Peyer's patch (tissue), 4 donors: ENCODE data around the gene KIF5B.

Experiments
- POLR2A ChIP-seq, 2 donors: fragments of 450-650 bp; IDR thresholded peaks; one replicate each; pipeline ENCODE4 v1.5.1; 2017; ENCODE audit warnings: antibody characterized with exemption in 2 of 2, mild to moderate bottlenecking in 2 of 2, moderate library complexity in 2 of 2
- TF ChIP-seq, protein P1 (sequence below), 6 experiments: fragments of 450-650 bp in 4 of 6; fragments of 200-600 bp in 2 of 6; sonication (generic) in 1 of 6; IDR thresholded peaks; one replicate each; pipeline ENCODE4 v1.5.1; 2017 to 2019; ENCODE audit warnings: antibody characterized with exemption in 6 of 6, mild to moderate bottlenecking in 3 of 6, moderate library complexity in 1 of 6

DNA sequence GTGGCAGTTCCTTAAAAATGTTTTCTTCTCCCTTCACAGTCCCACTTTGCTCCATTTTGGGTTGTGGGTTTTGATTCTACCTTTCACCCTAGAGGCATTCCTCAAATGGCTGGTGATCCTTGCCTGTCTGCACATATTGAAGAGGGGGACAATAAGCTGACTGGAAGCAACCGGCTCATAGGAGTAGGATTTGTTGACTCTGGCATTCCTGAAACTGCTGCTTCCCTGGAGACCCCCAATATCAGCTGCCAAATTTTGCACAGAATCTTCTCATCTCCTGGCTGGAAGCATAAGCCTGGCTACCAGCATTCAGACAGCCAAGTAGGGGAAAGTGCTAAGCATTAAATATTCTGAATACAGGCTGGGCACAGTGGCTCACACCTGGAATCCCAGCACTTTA is 53.7 kb downstream of the KIF5B start:
- TF ChIP-seq, protein P1, sequence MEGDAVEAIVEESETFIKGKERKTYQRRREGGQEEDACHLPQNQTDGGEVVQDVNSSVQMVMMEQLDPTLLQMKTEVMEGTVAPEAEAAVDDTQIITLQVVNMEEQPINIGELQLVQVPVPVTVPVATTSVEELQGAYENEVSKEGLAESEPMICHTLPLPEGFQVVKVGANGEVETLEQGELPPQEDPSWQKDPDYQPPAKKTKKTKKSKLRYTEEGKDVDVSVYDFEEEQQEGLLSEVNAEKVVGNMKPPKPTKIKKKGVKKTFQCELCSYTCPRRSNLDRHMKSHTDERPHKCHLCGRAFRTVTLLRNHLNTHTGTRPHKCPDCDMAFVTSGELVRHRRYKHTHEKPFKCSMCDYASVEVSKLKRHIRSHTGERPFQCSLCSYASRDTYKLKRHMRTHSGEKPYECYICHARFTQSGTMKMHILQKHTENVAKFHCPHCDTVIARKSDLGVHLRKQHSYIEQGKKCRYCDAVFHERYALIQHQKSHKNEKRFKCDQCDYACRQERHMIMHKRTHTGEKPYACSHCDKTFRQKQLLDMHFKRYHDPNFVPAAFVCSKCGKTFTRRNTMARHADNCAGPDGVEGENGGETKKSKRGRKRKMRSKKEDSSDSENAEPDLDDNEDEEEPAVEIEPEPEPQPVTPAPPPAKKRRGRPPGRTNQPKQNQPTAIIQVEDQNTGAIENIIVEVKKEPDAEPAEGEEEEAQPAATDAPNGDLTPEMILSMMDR (IDR thresholded peaks at IDR 0.05) = no peak
- no peak for TF ChIP-seq POLR2A (IDR thresholded peaks at IDR 0.05)
